Body of pancreas (tissue), 4 donors: ENCODE measurements around the gene SLC51B.

ENCODE experiments used
- POLR2A ChIP-seq, 3 donors: fragments of 450-650 bp; IDR thresholded peaks; one replicate each; pipeline ENCODE4 v1.6.1; 2016; ENCODE audit warnings: antibody characterized with exemption in 3 of 3, mild to moderate bottlenecking in 2 of 3
- TF ChIP-seq, protein P1 (sequence below), 7 experiments: fragments of 450-650 bp in 4 of 7; fragments of 200-600 bp in 3 of 7; sonication (generic) in 3 of 7; IDR thresholded peaks; one replicate each; pipeline ENCODE4 v1.5.1; 2016 to 2019; ENCODE audit warnings: antibody characterized with exemption in 7 of 7

DNA sequence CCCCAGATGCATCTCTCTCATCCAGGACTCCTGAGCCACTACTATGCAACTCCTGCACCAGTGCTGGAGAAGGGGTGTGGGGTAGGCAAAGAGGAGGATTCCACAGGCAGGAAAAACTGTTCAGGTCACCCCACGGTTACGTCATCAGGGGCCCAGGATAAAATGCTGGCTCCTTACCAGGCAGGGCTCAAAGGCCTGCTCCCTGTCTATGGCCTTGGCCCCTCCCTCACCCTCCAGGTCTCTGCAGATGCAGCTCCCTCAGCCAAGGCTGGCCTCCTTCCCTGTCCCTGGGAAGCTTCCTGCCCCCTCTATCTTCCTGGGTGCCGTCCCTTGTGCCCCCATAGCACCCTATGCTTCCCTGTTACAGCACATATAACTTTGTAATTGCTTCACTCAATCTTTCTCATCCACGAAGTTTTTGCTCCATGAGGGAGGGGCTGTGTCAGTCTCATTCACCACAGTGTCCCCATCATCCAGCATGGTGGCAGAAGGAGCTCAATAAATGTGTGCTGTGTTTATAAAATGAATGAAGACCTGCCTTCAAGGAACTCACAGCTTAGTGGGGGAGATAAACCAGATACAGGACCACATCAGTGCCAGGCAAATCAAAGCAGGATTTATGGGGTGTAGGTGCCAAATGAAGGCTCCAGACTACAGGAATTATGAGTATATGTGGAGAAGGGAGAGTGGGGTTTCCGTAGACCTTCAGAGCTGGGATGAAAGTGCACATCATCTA, 50.0 kb downstream of the SLC51B start:
- TF ChIP-seq, protein P1, sequence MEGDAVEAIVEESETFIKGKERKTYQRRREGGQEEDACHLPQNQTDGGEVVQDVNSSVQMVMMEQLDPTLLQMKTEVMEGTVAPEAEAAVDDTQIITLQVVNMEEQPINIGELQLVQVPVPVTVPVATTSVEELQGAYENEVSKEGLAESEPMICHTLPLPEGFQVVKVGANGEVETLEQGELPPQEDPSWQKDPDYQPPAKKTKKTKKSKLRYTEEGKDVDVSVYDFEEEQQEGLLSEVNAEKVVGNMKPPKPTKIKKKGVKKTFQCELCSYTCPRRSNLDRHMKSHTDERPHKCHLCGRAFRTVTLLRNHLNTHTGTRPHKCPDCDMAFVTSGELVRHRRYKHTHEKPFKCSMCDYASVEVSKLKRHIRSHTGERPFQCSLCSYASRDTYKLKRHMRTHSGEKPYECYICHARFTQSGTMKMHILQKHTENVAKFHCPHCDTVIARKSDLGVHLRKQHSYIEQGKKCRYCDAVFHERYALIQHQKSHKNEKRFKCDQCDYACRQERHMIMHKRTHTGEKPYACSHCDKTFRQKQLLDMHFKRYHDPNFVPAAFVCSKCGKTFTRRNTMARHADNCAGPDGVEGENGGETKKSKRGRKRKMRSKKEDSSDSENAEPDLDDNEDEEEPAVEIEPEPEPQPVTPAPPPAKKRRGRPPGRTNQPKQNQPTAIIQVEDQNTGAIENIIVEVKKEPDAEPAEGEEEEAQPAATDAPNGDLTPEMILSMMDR (IDR thresholded peaks at IDR 0.05), result no peak
- TF ChIP-seq POLR2A (IDR thresholded peaks at IDR 0.05), result no peak
